Mesodermal cell (in vitro differentiated cells): ENCODE measurements around the gene ESM1. TPM values are rescaled to one million over a fixed set of nuclear protein-coding genes. Genes with fewer than 3 reads are reported as not detected.
"Not testable (repeated sequence)": the region's sequence is repeated elsewhere in the genome, so short reads cannot be mapped to it uniquely, and the experiment has no call there.

Experiments used
- H3K27ac ChIP-seq: 2 replicates; pipeline ENCODE4 v1.7.0; 2013; ENCODE audit warnings: mild to moderate bottlenecking, low read depth, low read length, moderate library complexity; ENCODE audit not compliant: severe bottlenecking
- H3K36me3 ChIP-seq: 2 replicates; pipeline ENCODE4 v1.7.1; 2013; ENCODE audit warnings: mild to moderate bottlenecking, low read length, moderate library complexity; ENCODE audit not compliant: control insufficient read depth, insufficient read depth
- H3K4me1 ChIP-seq: one replicate; pipeline ENCODE4 v1.7.1; 2013; ENCODE audit warnings: mild to moderate bottlenecking, low read length; ENCODE audit not compliant: insufficient read depth, control insufficient read depth, poor library complexity, severe bottlenecking
- H3K4me3 ChIP-seq: 2 replicates; pipeline ENCODE4 v1.7.0; 2013; ENCODE audit warnings: low read length, control low read depth, mild to moderate bottlenecking; ENCODE audit not compliant: insufficient read depth, poor library complexity, severe bottlenecking; ENCODE audit errors: extremely low read depth
- H3K9me3 ChIP-seq: 2 replicates; pipeline ENCODE4 v1.7.1; 2013; ENCODE audit warnings: mild to moderate bottlenecking, low read length, moderate library complexity; ENCODE audit not compliant: control insufficient read depth
- WGBS, 2 experiments: methylation state at CpG; one replicate each; pipeline ENCODE4 v1.1.5; 2013; ENCODE audit warnings: missing lambda C conversion rate in 2 of 2; ENCODE audit not compliant: insufficient coverage in 2 of 2; 5-methylcytosine and 5-hydroxymethylcytosine counted together
- polyA plus RNA-seq, 2 experiments: library from polyadenylated mRNA; stranded (reverse); fragments of 50-300 nt; gene quantifications; one replicate each; pipeline ENCODE4 v1.2.3, GENCODE V29; 2013

ESM1 gene, protein sequence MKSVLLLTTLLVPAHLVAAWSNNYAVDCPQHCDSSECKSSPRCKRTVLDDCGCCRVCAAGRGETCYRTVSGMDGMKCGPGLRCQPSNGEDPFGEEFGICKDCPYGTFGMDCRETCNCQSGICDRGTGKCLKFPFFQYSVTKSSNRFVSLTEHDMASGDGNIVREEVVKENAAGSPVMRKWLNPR
- polyA plus RNA-seq (2013, experiment 1 of 2): 26.3 TPM
- polyA plus RNA-seq (2013, experiment 2 of 2): 29.9 TPM

DNA sequence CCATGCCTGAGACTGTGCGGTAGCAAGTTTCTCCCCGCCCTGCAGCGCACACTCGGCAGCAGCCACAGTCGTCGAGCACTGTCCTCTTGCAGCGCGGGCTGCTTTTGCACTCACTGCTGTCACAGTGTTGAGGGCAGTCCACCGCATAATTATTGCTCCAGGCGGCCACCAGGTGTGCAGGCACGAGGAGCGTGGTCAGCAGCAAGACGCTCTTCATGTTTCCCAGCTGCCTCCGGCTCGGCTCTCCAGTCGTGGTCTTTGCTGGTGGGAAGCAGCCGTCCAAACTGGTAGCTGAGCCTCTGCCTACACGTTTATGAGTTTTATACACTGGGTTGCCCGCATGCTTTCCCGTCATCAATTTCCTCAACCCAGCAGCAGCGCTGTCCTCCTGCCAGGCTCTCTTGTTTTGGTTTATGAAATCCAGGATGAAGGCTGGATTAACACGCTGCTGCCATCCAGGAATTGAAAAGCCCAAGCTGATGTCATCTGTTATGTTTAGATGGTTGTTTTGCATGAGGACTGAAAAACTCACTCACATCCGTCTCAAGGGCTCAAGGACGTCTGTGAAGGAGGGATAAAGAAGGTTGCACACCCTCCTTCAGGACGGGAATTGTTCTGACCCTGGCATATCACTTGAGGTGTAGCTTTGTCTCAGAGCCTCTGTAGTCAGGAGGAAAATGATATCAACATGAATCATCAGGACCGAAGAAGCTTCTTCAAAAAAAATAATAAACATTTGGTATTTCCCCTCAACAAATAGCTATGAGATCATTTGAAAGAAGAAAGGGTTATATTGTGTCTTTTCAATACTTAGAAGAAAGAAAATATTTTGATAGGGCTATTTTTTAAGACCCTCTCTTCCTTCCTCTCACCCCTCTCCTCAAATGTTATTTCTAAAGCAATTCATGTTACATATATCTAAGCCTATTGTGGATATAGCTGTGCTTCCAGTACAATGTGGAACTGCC lies at the start of gene ESM1:
TSS of gene ESM1 (minus strand) at position 293 of the 968 bp plus-strand sequence. CDS start at position 217, 76 bp downstream.
- Histone ChIP-seq H3K4me3 (peak within 1 kb of the TSS; percentile 14), H3K27ac (peak within 1 kb of the TSS; percentile 30), H3K4me1 (peaks cover 25% of the 10 kb centered on the region), H3K36me3 (no peaks in the 10 kb centered on the region), H3K9me3 (no peaks in the 10 kb centered on the region)
- 83 to 88% methylated on average over 17 to 22 of the region's 26 CpGs for WGBS, 2 experiments

GRCh38 chr5:55033568-55033967 lies 48.2 kb upstream of the ESM1 start:
- no peak overlapping the region for H3K27ac ChIP-seq
- H3K36me3 ChIP-seq: no peaks in the 10 kb centered on the region
- no peaks in the 10 kb centered on the region for H3K9me3 ChIP-seq
- peaks cover 19% of the 10 kb centered on the region for H3K4me1 ChIP-seq
- 81 to 100% methylated on average over 2 of the region's 4 CpGs for WGBS, 2 experiments
- H3K4me3 ChIP-seq: no peak overlapping the region

DNA sequence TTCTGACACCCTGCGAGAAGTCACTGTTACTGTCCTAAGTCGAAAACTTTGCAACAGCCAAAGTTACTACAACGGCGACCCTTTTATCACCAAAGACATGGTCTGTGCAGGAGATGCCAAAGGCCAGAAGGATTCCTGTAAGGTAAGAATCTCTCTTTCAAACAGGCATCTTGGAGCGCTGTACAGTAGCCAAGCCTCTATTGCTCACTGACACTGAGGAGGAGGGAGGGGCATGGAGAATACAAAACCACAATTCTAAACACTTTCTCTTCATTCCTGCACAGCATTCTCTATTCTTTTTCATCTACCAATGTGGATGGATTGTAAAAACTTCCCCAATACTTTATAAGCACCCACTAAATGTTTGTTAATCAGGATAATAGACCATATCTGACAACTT lies 46.1 kb upstream of the ESM1 start:
- Histone ChIP-seq H3K4me1 (peaks cover 5% of the 10 kb centered on the region), H3K4me3 (no peak overlapping the region), H3K27ac (no peak overlapping the region), H3K36me3 (no peaks in the 10 kb centered on the region), H3K9me3 (no peaks in the 10 kb centered on the region)
- WGBS, 2 experiments: 90 to 93% methylated on average over 1 to 2 of the region's 5 CpGs

- 94 to 95% methylated on average over 6 to 9 of the region's 10 CpGs for WGBS, 2 experiments
- Histone ChIP-seq H3K4me3 (no peak overlapping the region), H3K36me3 (no peaks in the 10 kb centered on the region), H3K27ac (no peak overlapping the region), H3K9me3 (no peaks in the 10 kb centered on the region), H3K4me1 (no peaks in the 10 kb centered on the region)
Observed at GRCh38 chr5:55030676-55031369, 45.4 kb upstream of the ESM1 start.

GRCh38 chr5:55030220-55030619 lies 44.8 kb upstream of the ESM1 start:
- no peaks in the 10 kb centered on the region for H3K4me1 ChIP-seq
- H3K4me3 ChIP-seq: no peak overlapping the region
- H3K36me3 ChIP-seq: no peaks in the 10 kb centered on the region
- no peak overlapping the region for H3K27ac ChIP-seq
- no peaks in the 10 kb centered on the region for H3K9me3 ChIP-seq
- 50 to 59% methylated on average over 1 to 2 of the region's 2 CpGs for WGBS, 2 experiments

GRCh38 chr5:55027595-55027994 lies 42.2 kb upstream of the ESM1 start:
- no peaks in the 10 kb centered on the region for H3K36me3 ChIP-seq
- WGBS, 2 experiments: 86 to 100% methylated on average over 1 to 2 of the region's 3 CpGs
- no peak overlapping the region for H3K4me3 ChIP-seq
- no peaks in the 10 kb centered on the region for H3K4me1 ChIP-seq
- no peaks in the 10 kb centered on the region for H3K9me3 ChIP-seq
- no peak overlapping the region for H3K27ac ChIP-seq

- Histone ChIP-seq H3K4me3 (no peak overlapping the region), H3K27ac (no peak overlapping the region), H3K4me1 (no peaks in the 10 kb centered on the region), H3K36me3 (no peaks in the 10 kb centered on the region), H3K9me3 (no peaks in the 10 kb centered on the region)
- 88 to 100% methylated on average over 1 of the region's 2 CpGs for WGBS, 2 experiments
Observed at GRCh38 chr5:55022450-55022849, 37.1 kb upstream of the ESM1 start.

DNA sequence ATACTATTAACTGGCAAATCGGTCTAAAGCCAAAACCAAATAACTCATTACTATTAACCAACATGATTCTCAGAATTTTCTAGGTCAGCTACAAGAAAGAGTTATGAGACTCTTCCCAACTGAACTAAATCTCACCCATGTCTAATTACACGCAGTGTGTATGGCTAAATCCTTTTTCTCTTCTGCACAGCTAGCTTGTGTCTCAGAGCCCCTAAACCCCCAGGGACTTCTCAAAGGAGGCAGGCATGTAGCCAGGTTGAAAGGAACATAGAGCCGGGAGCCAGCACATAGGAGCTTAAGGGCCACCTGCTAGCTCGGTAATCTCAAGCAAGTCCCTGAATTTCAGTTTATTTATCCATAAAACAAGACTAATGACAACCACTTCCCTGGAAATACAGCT lies 36.4 kb upstream of the ESM1 start:
- Histone ChIP-seq H3K9me3 (no peaks in the 10 kb centered on the region), H3K36me3 (no peaks in the 10 kb centered on the region), H3K4me1 (no peaks in the 10 kb centered on the region), H3K27ac (no peak overlapping the region), H3K4me3 (no peak overlapping the region)
- 82 to 94% methylated on average over 3 to 4 of the region's 4 CpGs for WGBS, 2 experiments

- Histone ChIP-seq H3K4me1 (no peaks in the 10 kb centered on the region), H3K9me3 (no peaks in the 10 kb centered on the region), H3K4me3 (no peak overlapping the region), H3K36me3 (no peaks in the 10 kb centered on the region), H3K27ac (no peak overlapping the region)
- WGBS, 2 experiments: 89 to 90% methylated on average over 5 to 6 of the region's 6 CpGs
Observed at GRCh38 chr5:55021410-55021809, 36.0 kb upstream of the ESM1 start.

GRCh38 chr5:55010149-55010548 lies 24.8 kb upstream of the ESM1 start:
- not testable (repeated sequence) for H3K4me1 ChIP-seq, H3K27ac ChIP-seq, H3K36me3 ChIP-seq, H3K4me3 ChIP-seq
- no CpG with 5 or more reads among the region's 1 CpG for WGBS, 2 experiments
- H3K9me3 ChIP-seq: peaks cover 13% of the 10 kb centered on the region
